ENCODE data around the gene E2F1.

E2F1 gene

DNA sequence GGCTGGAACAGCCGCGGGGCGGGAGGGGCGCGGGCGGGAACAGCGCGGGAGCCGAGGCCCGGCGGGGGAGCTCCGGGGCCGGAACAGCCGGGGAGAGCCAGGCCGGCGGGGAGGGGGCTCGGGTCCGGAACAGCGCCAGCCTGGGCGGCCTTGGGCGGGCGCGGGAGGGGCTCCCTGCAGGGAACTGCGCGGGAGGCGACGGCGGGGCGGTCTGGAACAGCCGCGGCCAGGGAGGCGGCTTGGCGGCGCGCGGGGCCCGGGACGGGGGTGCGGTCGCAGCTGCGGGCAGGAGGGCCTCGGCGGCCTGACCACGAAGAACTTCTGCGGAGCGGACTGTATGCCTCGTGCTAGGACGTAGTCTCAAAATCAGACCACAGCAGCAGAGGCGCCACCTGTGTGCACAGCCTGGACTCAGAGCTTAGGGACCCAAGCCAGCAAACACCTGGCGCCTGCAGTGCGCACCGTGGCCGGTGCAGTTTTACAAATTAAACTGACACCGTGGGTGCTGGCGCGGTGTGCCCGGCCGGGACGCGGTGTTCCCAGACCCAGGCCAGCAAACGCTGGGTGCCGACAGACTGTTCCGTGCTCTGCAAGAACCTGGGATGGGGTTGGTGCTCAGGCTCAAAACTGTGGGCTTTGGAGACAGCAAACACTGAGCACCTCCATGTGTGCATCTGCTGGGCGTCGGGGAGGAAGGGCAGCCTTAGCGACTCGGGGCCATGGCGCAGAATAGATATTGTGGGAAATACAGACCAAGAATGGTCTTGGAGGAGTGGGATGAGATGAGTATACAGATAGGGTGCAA is 46.2 kb upstream of the E2F1 start:
- H3K4me2 ChIP-seq (ENCODE audit: low read depth, low read length): peak overlapping the region; percentile 85
- DNase-seq: peak; percentile 96
- H3K27me3 ChIP-seq (replicated peaks; ENCODE audit: insufficient read depth, low read length): no peaks in the 10 kb centered on the region
- H3K4me3 ChIP-seq (ENCODE audit: low read length): peak overlapping the region; percentile 61
- TF ChIP-seq EZH2phosphoT487 (IDR thresholded peaks at IDR 0.05; ENCODE audit: low read length) (no peak), EZH2 (optimal IDR thresholded peaks at IDR 0.05; ENCODE audit: low read depth, low read length) (no peak)
- TF ChIP-seq, protein P1, sequence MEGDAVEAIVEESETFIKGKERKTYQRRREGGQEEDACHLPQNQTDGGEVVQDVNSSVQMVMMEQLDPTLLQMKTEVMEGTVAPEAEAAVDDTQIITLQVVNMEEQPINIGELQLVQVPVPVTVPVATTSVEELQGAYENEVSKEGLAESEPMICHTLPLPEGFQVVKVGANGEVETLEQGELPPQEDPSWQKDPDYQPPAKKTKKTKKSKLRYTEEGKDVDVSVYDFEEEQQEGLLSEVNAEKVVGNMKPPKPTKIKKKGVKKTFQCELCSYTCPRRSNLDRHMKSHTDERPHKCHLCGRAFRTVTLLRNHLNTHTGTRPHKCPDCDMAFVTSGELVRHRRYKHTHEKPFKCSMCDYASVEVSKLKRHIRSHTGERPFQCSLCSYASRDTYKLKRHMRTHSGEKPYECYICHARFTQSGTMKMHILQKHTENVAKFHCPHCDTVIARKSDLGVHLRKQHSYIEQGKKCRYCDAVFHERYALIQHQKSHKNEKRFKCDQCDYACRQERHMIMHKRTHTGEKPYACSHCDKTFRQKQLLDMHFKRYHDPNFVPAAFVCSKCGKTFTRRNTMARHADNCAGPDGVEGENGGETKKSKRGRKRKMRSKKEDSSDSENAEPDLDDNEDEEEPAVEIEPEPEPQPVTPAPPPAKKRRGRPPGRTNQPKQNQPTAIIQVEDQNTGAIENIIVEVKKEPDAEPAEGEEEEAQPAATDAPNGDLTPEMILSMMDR (IDR thresholded peaks at IDR 0.05; ENCODE audit: low read length): peak; percentile 25; the same call in 1 of the 2 replicates
- peaks cover 4% of the 10 kb centered on the region; the same call in 1 of the 2 replicates for H3K4me1 ChIP-seq (ENCODE audit: low read length)
- peak overlapping the region; percentile 83 for H3K27ac ChIP-seq (ENCODE audit: low read length)
- H3K79me2 ChIP-seq (ENCODE audit: low read length): no peaks in the 10 kb centered on the region; the same call in none of the 2 replicates
- H3K36me3 ChIP-seq (replicated peaks; ENCODE audit: insufficient read depth, low read length): peaks cover 3% of the 10 kb centered on the region
- peak overlapping the region; percentile 59 for H3K9ac ChIP-seq (ENCODE audit: low read length)
- peak overlapping the region; percentile 37 for H2AFZ ChIP-seq (ENCODE audit: low read length)
- H4K20me1 ChIP-seq (ENCODE audit: insufficient read depth, low read length): no peaks in the 10 kb centered on the region
- H3F3A ChIP-seq (ENCODE audit: insufficient read depth, low read length): peaks cover 18% of the 10 kb centered on the region
- H3K9me3 ChIP-seq (replicated peaks; ENCODE audit: insufficient read depth, low read length): 0 out of 2 replicates have a peak, but pooled peaks cover 3% of the 10 kb centered on the region
- H3K9me2 ChIP-seq (replicated peaks; ENCODE audit: insufficient read depth, low read length): no peaks in the 10 kb centered on the region

DNA sequence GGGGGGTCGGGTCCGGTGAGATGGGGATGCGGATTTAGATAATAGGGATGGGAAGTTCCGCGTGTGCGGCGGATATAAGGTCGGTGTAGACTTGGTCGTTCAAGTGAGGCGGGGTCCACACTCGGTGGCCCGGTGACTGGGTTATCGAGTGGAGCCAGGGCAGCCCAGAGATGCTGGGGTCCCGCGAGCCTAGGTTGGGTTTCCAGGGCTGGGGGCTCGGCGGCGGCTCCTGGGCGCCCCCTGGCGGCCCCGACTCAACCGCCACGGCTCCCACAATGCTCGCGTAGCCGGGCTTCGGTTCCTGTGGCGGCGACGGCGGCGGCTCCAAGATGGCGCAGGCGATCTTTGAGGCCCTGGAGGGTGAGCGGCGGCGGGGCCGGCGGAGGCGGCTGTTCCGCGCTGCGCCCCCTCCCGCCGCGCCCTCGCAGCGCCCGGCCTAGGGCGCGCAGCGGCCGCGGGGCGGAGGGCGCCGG is 45.5 kb upstream of the E2F1 start, which contains the start of gene ZNF341:
TSS of gene ZNF341 (plus strand) at position 304 of the 473 bp plus-strand sequence. CDS start at position 330, 26 bp downstream.
- peak within 1 kb of the TSS; percentile 86 for H2AFZ ChIP-seq (ENCODE audit: low read length)
- H3K27ac ChIP-seq (ENCODE audit: low read length): peak within 1 kb of the TSS; percentile 83
- peaks cover 4% of the 10 kb centered on the region; the same call in 1 of the 2 replicates for H3K4me1 ChIP-seq (ENCODE audit: low read length)
- H4K20me1 ChIP-seq (ENCODE audit: insufficient read depth, low read length): no peaks in the 10 kb centered on the region
- TF ChIP-seq, protein P1 (IDR thresholded peaks at IDR 0.05; ENCODE audit: low read length): peak; percentile 77
- no peak for TF ChIP-seq EZH2phosphoT487 (IDR thresholded peaks at IDR 0.05; ENCODE audit: low read length)
- H3K4me3 ChIP-seq (ENCODE audit: low read length): peak within 1 kb of the TSS; percentile 67
- H3K27me3 ChIP-seq (replicated peaks; ENCODE audit: insufficient read depth, low read length): no peaks in the 10 kb centered on the region
- no peaks in the 10 kb centered on the region for H3K9me2 ChIP-seq (replicated peaks; ENCODE audit: insufficient read depth, low read length)
- H3K36me3 ChIP-seq (replicated peaks; ENCODE audit: insufficient read depth, low read length): peaks cover 2% of the 10 kb centered on the region
- H3K4me2 ChIP-seq (ENCODE audit: low read depth, low read length): peak within 1 kb of the TSS; percentile 85
- no peaks in the 10 kb centered on the region; the same call in 1 of the 2 replicates for H3K79me2 ChIP-seq (ENCODE audit: low read length)
- peak; percentile 92 for DNase-seq
- H3K9me3 ChIP-seq (replicated peaks; ENCODE audit: insufficient read depth, low read length): 0 out of 2 replicates have a peak, but pooled peaks cover 1% of the 10 kb centered on the region
- peaks cover 18% of the 10 kb centered on the region for H3F3A ChIP-seq (ENCODE audit: insufficient read depth, low read length)
- H3K9ac ChIP-seq (ENCODE audit: low read length): peak within 1 kb of the TSS; percentile 69

DNA sequence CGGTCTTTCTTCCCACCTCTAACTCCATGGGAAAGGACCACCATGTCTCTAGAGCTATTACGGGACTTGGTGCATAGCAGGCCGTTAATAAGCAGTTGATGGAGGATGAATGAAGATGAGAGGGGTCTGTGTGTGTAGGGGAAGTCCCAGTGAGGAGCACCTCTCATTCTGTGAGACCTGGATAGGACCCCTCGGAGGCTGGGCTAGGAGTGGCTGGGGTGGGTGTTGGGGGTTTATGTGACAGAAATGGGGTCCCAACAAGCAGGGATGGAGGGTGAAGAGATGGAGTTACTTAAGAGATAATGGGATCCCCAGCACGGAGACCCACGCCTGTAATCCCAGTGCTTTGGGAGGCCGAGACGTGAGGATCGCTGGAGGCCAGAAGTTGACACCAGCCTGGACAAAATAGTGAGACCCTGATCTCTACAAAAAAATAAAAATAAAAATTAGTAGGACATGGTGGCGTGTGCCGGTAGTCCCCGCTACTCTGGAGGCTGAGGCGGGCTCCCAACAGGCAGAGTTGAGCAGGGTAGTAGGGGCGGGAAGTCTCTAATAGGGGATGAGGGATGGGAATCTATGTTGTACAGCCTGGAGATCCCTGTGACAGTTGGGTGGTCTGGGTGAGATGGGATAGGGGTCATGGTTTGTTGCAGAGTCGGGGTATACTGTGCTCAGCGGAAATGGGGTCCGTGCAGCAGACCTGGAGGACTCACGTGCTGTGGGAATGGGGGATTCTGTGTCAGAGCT is 44.9 kb upstream of the E2F1 start:
- no peaks in the 10 kb centered on the region for H3K9me3 ChIP-seq (replicated peaks; ENCODE audit: insufficient read depth, low read length)
- TF ChIP-seq, protein P1 (IDR thresholded peaks at IDR 0.05; ENCODE audit: low read length): no peak
- TF ChIP-seq EZH2phosphoT487 (IDR thresholded peaks at IDR 0.05; ENCODE audit: low read length) (no peak), EZH2 (optimal IDR thresholded peaks at IDR 0.05; ENCODE audit: low read depth, low read length) (no peak)
- DNase-seq: no peak
- H3K4me3 ChIP-seq (ENCODE audit: low read length): peak overlapping the region; percentile 67
- H3K27me3 ChIP-seq (replicated peaks; ENCODE audit: insufficient read depth, low read length): no peaks in the 10 kb centered on the region
- peak overlapping the region; percentile 86 for H2AFZ ChIP-seq (ENCODE audit: low read length)
- H3K4me1 ChIP-seq (ENCODE audit: low read length): peaks cover 4% of the 10 kb centered on the region; the same call in 1 of the 2 replicates
- peak overlapping the region; percentile 82 for H3K27ac ChIP-seq (ENCODE audit: low read length)
- H3K9me2 ChIP-seq (replicated peaks; ENCODE audit: insufficient read depth, low read length): no peaks in the 10 kb centered on the region
- H3K4me2 ChIP-seq (ENCODE audit: low read depth, low read length): peak overlapping the region; percentile 78
- no peaks in the 10 kb centered on the region for H3K79me2 ChIP-seq (ENCODE audit: low read length)
- H3F3A ChIP-seq (ENCODE audit: insufficient read depth, low read length): peaks cover 18% of the 10 kb centered on the region
- no peaks in the 10 kb centered on the region for H3K36me3 ChIP-seq (replicated peaks; ENCODE audit: insufficient read depth, low read length)
- no peaks in the 10 kb centered on the region for H4K20me1 ChIP-seq (ENCODE audit: insufficient read depth, low read length)
- peak overlapping the region; percentile 69 for H3K9ac ChIP-seq (ENCODE audit: low read length)
